ENCODE data around the gene SACM1L. TPM values are rescaled to one million over a fixed set of nuclear protein-coding genes. Genes with fewer than 3 reads are reported as not detected.

The SACM1L gene
- total and polyA plus RNA-seq, 2 of the 8 experiments (the other 6 are each of a cell fraction or from before 2014, with no cell fraction given), result 20.1 to 61.0 TPM

- TF ChIP-seq RAD21 (IDR thresholded peaks at IDR 0.05 in 1 of 2, conservative IDR thresholded peaks at IDR 0.05 in 1 of 2; ENCODE audit: low read depth in 2 of 2, low read length in 2 of 2), result no peak
- TF ChIP-seq JUND (IDR thresholded peaks at IDR 0.05; ENCODE audit: low read length), result no peak
- TF ChIP-seq CBX5 (IDR thresholded peaks at IDR 0.05; ENCODE audit: low read depth, low read length), result no peak
Observed at GRCh38 chr3:45655906-45656305, 33.3 kb upstream of the SACM1L start (continued).

Measured in H1 (cell line).